K562 (cell line): ENCODE measurements around the gene TMC1. TPM values are rescaled to one million over a fixed set of nuclear protein-coding genes. Genes with fewer than 3 reads are reported as not detected.

Source experiments
- ATAC-seq: fragments of 200-7000 bp; cut with Tn5 transposase; 3 replicates; pipeline ENCODE4 v1.9.1; 2020; ENCODE audit warnings: moderate library complexity
- BruUV-seq: library from RNA; stranded (reverse); fragments of 400-500 nt; replicated peaks from 2 replicates; lab custom pipeline; 2021; lab: Mats Ljungman, UMichigan
- CTCF ChIA-PET: fragments of 300-600 bp; formaldehyde crosslinking; extraction: SDS; loops from one replicate; lab custom pipeline; 2021; ENCODE audit warnings: low intra/inter-chr PET ratio; lab: Yijun Ruan, JAX
- POLR2A ChIA-PET: fragments of 300-600, 350-650 bp; sonication (Branson Sonifier 250); formaldehyde crosslinking; extraction: SDS; loops from one replicate; lab custom pipeline; 2021; ENCODE audit warnings: antibody characterized with exemption, inconsistent platforms; lab: Yijun Ruan, JAX
- DNase-seq, 4 experiments: peaks; one replicate each; pipeline versions ENCODE4 v3.0.0 to v3.0.0-alpha.2; 2011 to 2018; ENCODE audit warnings: low spot score in 3 of 4, mixed read lengths in 3 of 4; ENCODE audit errors: extremely low read depth in 1 of 4
- FAIRE-seq: peaks from 2 replicates; lab custom pipeline; 2011; peaks lifted over from hg19 to GRCh38; lab: Jason Lieb, UNC
- H2AFZ ChIP-seq: 2 replicates; pipeline ENCODE4 v1.6.0; 2011; ENCODE audit warnings: low read depth, low read length, control low read depth, inconsistent platforms
- H3K27ac ChIP-seq: fragments of 200-600 bp; 3 replicates; pipeline ENCODE4 v1.8.0; 2011; ENCODE audit warnings: low read depth, mild to moderate bottlenecking, control low read depth, inconsistent platforms, low read length, moderate library complexity, mixed read lengths; ENCODE audit errors: extremely low read depth
- H3K27me3 ChIP-seq, 2 experiments: fragments of 300-600 bp in 1 of 2; 2 replicates in 1 of 2; 3 replicates in 1 of 2; pipeline versions ENCODE4 v1.6.0 to v1.8.0; 2011; ENCODE audit warnings: inconsistent platforms in 2 of 2, low read length in 2 of 2, mild to moderate bottlenecking in 1 of 2, mixed read lengths in 1 of 2, moderate library complexity in 1 of 2; ENCODE audit not compliant: control insufficient read depth in 2 of 2, insufficient read depth in 2 of 2
- H3K36me3 ChIP-seq: fragments of 300-600 bp; 3 replicates; pipeline ENCODE4 v1.8.0; 2011; ENCODE audit warnings: mild to moderate bottlenecking, low read length, inconsistent platforms; ENCODE audit not compliant: control insufficient read depth, insufficient read depth
- H3K4me1 ChIP-seq, 2 experiments: fragments of 200-600 bp in 1 of 2; replicated peaks in 1 of 2; 2 replicates in 1 of 2; 3 replicates in 1 of 2; pipeline versions ENCODE4 v1.5.1 to v1.8.0; 2011; ENCODE audit warnings: inconsistent platforms in 2 of 2, low read length in 2 of 2, mild to moderate bottlenecking in 1 of 2, mixed read lengths in 1 of 2, moderate library complexity in 1 of 2; ENCODE audit not compliant: control insufficient read depth in 2 of 2, insufficient read depth in 2 of 2
- H3K4me2 ChIP-seq: 2 replicates; pipeline ENCODE4 v1.6.1; 2011; ENCODE audit warnings: low read length, control low read depth, inconsistent platforms, mixed read lengths; ENCODE audit not compliant: insufficient read depth
- H3K4me3 ChIP-seq: fragments of 200-600 bp; sonication (generic), shearing (Covaris generic); 2 replicates; pipeline ENCODE4 v1.5.1; 2016; ENCODE audit warnings: control low read depth, inconsistent platforms
- H3K79me2 ChIP-seq: fragments of 200-600 bp; 3 replicates; pipeline ENCODE4 v1.8.0; 2011; ENCODE audit warnings: low read length, inconsistent platforms; ENCODE audit not compliant: control insufficient read depth, insufficient read depth
- H3K9ac ChIP-seq, 2 experiments: 2 replicates each; pipeline versions ENCODE4 v1.6.0 to v1.6.1; 2011; ENCODE audit warnings: low read depth in 2 of 2, low read length in 2 of 2, control low read depth in 1 of 2, inconsistent platforms in 1 of 2, mild to moderate bottlenecking in 1 of 2, mixed read lengths in 1 of 2; ENCODE audit not compliant: insufficient read depth in 1 of 2
- H3K9me1 ChIP-seq: one replicate; pipeline ENCODE4 v1.6.0; 2011; ENCODE audit warnings: inconsistent platforms, mild to moderate bottlenecking, low read length, moderate library complexity; ENCODE audit not compliant: control insufficient read depth, insufficient read depth
- H3K9me3 ChIP-seq: replicated peaks from 2 replicates; pipeline ENCODE4 v1.5.1; 2011; ENCODE audit warnings: low read depth, low read length, inconsistent platforms; ENCODE audit not compliant: control insufficient read depth, insufficient read depth
- H4K20me1 ChIP-seq: replicated peaks from 2 replicates; pipeline ENCODE4 v1.6.1; 2011; ENCODE audit warnings: low read length, inconsistent platforms, mixed read lengths; ENCODE audit not compliant: control insufficient read depth, insufficient read depth
- CEBPB ChIP-seq: fragments of 450-650 bp; IDR thresholded peaks from 2 replicates; pipeline ENCODE4 v1.6.1; 2016; ENCODE audit warnings: missing genetic modification characterization, missing compliant biosample characterization
- FOXJ2 ChIP-seq: fragments of 200-800 bp; sonication (Bioruptor generic); IDR thresholded peaks from 2 replicates; pipeline ENCODE4 v1.6.1; 2016; ENCODE audit warnings: missing genetic modification characterization, missing compliant biosample characterization
- GABPB2 ChIP-seq: fragments of 250-450 bp; sonication (Bioruptor Pico); conservative IDR thresholded peaks from 2 replicates; pipeline ENCODE4 v1.5.1; 2021; ENCODE audit warnings: mild to moderate bottlenecking
- MEIS2 ChIP-seq: fragments of 450-650 bp; IDR thresholded peaks from 2 replicates; pipeline ENCODE4 v1.6.1; 2014; ENCODE audit warnings: mild to moderate bottlenecking; ENCODE audit not compliant: partially characterized antibody
- RFX1 ChIP-seq: fragments of 450-650 bp; IDR thresholded peaks from 2 replicates; pipeline ENCODE4 v1.6.1; 2016; ENCODE audit warnings: mild to moderate bottlenecking, moderate library complexity
- SOX6 ChIP-seq: fragments of 450-650 bp; IDR thresholded peaks from 2 replicates; pipeline ENCODE4 v1.6.1; 2014; ENCODE audit warnings: mild to moderate bottlenecking
- ZKSCAN8 ChIP-seq: fragments of 200-800 bp; sonication (Bioruptor generic); IDR thresholded peaks from 2 replicates; pipeline ENCODE4 v1.6.1; 2016; ENCODE audit warnings: missing genetic modification characterization, missing compliant biosample characterization
- ZNF707 ChIP-seq: fragments of 250-450 bp; sonication (Bioruptor Pico); conservative IDR thresholded peaks from 2 replicates; pipeline ENCODE4 v1.8.0; 2022; ENCODE audit warnings: inconsistent platforms, mild to moderate bottlenecking, moderate library complexity
- WGBS: fragments of 100-300 bp; shearing (Covaris generic); methylation state at CpG from one replicate; pipeline ENCODE4 v1.1.6; 2016; ENCODE audit warnings: low coverage, mixed read lengths; ENCODE audit not compliant: insufficient coverage; ENCODE audit errors: missing lambda C conversion rate; 5-methylcytosine and 5-hydroxymethylcytosine counted together
- in situ Hi-C: fragments of 300-500 bp; cut with MboI; formaldehyde crosslinking; loops from 4 replicates; pipeline ENCODE4 v1.15.0; 2018; ENCODE audit warnings: inconsistent platforms, mixed read lengths
- intact Hi-C: fragments of 100-400 bp; cut with micrococcal nuclease; formaldehyde crosslinking; loops from 2 replicates; pipeline ENCODE4 v1.14.2; 2022
- polyA plus RNA-seq, 8 experiments: library from polyadenylated mRNA; depleted of rRNA in 4 of 8; stranded (reverse) in 5 of 8; unstranded in 3 of 8; fragments of >200 nt; fragmentation: Nextera tagmentation in 2 of 8; fragmentation: Illumina TruSeq in 1 of 8; extraction: Ambion mirVana in 2 of 8; extraction: Trizol in 1 of 8; gene quantifications; 2 replicates each; pipeline versions ENCODE4 v1.2.1 to v1.2.3, GENCODE V29; 2011 to 2014; ENCODE audit warnings: inconsistent platforms in 1 of 8, missing spikeins in 1 of 8
- total RNA-seq, 7 experiments: library from RNA; depleted of rRNA in 6 of 7; stranded (reverse); fragments of >200 nt in 6 of 7; fragmentation: Illumina TruSeq in 2 of 7; extraction: Trizol in 2 of 7; gene quantifications; 2 replicates each; pipeline versions ENCODE4 v1.2.1 to v1.2.3, GENCODE V29; 2011 to 2021; ENCODE audit warnings: low replicate concordance in 1 of 7
- TF ChIP-seq, protein P1 (sequence below): fragments of 250-450 bp; sonication (Bioruptor Pico); IDR thresholded peaks from 2 replicates; pipeline ENCODE4 v1.6.1; 2021; ENCODE audit warnings: mild to moderate bottlenecking
- TF ChIP-seq, protein P2 (sequence below): fragments of 450-650 bp; formaldehyde crosslinking; IDR thresholded peaks from 2 replicates; pipeline ENCODE4 v1.4.0; 2022; ENCODE audit warnings: mild to moderate bottlenecking, moderate library complexity
- TF ChIP-seq, protein P3 (sequence below): fragments of 250-450 bp; sonication (Bioruptor Pico); IDR thresholded peaks from 2 replicates; pipeline ENCODE4 v1.8.0; 2022; ENCODE audit warnings: inconsistent platforms

Gene TMC1
- total and polyA plus RNA-seq, 9 of the 15 experiments (the other 6 are each of a cell fraction or from before 2014, with no cell fraction given): 0.10 to 0.15 TPM; not detected in 7

DNA sequence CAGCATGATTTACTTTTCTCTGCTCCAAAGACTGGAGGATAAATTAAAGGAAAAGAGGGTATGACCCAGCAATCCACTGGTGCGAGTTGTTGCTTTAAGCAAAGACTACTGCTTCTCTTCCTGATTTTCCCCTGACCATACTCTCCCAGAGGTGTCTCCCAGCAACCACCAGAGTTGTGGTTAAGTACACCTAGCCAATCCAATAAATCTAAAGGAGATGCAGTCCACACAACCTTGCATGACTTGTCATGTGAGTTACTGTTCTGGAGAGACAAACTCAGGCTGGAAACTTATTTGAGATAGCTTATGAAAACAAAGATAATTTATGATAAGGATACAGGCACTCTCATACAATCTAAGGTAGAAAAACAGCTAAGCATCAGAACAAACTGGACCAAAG lies 11.9 kb downstream of the TMC1 start:
- H3K4me1 ChIP-seq: no peaks in the 10 kb centered on the region
- no peak overlapping the region for H3K27ac ChIP-seq
- no peaks in the 10 kb centered on the region for H3K36me3 ChIP-seq
- BruUV-seq: no TSS peak
- ChIA-PET POLR2A (interaction anchor here (0.7 kb wide), 1 partner anchor 11 kb away, joined by 3 read pairs; no protein-coding TSS in a partner anchor), CTCF (no interaction called here)
- no peaks in the 10 kb centered on the region for H3K9me1 ChIP-seq
- intact Hi-C loops (no loop called here), in situ Hi-C loops (no loop called here)
- FAIRE-seq: no peak
- no peak for DNase-seq
- ATAC-seq: no peak
- H3K27me3 ChIP-seq: no peaks in the 10 kb centered on the region
- H3K79me2 ChIP-seq: no peaks in the 10 kb centered on the region
- H3K4me3 ChIP-seq: no peak overlapping the region
- H2AFZ ChIP-seq: no peak overlapping the region
- TF ChIP-seq FOXJ2 (tag) (0 out of 2 replicates have a peak, but pooled peaks have one; percentile 36), SOX6 (no peak), MEIS2 (peak; percentile 34), RFX1 (peak; percentile 34), CEBPB (tag) (no peak)
- TF ChIP-seq, protein P1, sequence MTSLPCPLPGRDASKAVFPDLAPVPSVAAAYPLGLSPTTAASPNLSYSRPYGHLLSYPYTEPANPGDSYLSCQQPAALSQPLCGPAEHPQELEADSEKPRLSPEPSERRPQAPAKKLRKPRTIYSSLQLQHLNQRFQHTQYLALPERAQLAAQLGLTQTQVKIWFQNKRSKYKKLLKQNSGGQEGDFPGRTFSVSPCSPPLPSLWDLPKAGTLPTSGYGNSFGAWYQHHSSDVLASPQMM: no peak
- no peaks in the 10 kb centered on the region for H4K20me1 ChIP-seq
- no peak overlapping the region for H3K9ac ChIP-seq
- no peak overlapping the region for H3K4me2 ChIP-seq
- 11% methylated on average over 1 of the region's 1 CpG for WGBS
- no peaks in the 10 kb centered on the region for H3K9me3 ChIP-seq

DNA sequence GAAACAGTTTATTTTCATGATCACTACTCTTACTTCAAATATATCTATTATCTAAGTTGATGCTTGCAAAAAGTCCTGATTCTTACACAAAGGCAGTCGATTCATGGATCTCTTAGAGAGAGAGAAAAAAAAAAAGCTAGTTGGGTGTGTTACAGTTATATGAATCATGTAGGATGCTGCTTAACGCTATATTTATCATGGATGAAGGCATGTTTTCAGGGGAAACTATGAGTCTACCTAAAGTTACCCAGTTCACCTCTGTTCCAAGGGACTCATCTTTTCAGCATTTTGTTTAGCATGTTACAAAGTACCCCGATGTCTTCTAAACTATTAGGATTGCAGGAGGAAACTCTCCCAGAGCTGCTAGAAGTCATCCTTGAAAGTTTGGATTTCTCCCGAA lies 13.5 kb downstream of the TMC1 start:
- BruUV-seq: no TSS peak
- Histone ChIP-seq H2AFZ (no peak overlapping the region), H3K27me3 (no peaks in the 10 kb centered on the region), H3K36me3 (no peaks in the 10 kb centered on the region), H3K9me3 (no peaks in the 10 kb centered on the region), H3K4me3 (no peak overlapping the region), H3K9ac (no peak overlapping the region), H3K4me1 (peaks cover 0 to 5% of the 10 kb centered on the region in 2 experiments; a peak in 2 of 5 replicates), H3K9me1 (no peaks in the 10 kb centered on the region), H3K4me2 (no peak overlapping the region), H3K27ac (no peak overlapping the region), H3K79me2 (no peaks in the 10 kb centered on the region), H4K20me1 (no peaks in the 10 kb centered on the region)
- 18% methylated on average over 4 of the region's 4 CpGs for WGBS
- TF ChIP-seq, protein P2, sequence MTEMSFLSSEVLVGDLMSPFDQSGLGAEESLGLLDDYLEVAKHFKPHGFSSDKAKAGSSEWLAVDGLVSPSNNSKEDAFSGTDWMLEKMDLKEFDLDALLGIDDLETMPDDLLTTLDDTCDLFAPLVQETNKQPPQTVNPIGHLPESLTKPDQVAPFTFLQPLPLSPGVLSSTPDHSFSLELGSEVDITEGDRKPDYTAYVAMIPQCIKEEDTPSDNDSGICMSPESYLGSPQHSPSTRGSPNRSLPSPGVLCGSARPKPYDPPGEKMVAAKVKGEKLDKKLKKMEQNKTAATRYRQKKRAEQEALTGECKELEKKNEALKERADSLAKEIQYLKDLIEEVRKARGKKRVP (CRISPR knock-in tag): no peak
- TF ChIP-seq ZNF707 (CRISPR knock-in tag): no peak
- TF ChIP-seq ZKSCAN8: no peak
- TF ChIP-seq, protein P3, sequence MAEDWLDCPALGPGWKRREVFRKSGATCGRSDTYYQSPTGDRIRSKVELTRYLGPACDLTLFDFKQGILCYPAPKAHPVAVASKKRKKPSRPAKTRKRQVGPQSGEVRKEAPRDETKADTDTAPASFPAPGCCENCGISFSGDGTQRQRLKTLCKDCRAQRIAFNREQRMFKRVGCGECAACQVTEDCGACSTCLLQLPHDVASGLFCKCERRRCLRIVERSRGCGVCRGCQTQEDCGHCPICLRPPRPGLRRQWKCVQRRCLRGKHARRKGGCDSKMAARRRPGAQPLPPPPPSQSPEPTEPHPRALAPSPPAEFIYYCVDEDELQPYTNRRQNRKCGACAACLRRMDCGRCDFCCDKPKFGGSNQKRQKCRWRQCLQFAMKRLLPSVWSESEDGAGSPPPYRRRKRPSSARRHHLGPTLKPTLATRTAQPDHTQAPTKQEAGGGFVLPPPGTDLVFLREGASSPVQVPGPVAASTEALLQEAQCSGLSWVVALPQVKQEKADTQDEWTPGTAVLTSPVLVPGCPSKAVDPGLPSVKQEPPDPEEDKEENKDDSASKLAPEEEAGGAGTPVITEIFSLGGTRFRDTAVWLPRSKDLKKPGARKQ: no peak
- no peak for TF ChIP-seq GABPB2 (CRISPR knock-in tag)
- DNase-seq: no peak
- intact Hi-C loops (no loop called here), in situ Hi-C loops (no loop called here)
- CTCF ChIA-PET: interaction anchor here (0.7 kb wide), 1 partner anchor 774 kb away, joined by 3 read pairs; no protein-coding TSS in a partner anchor
- POLR2A ChIA-PET: interaction anchor here (0.6 kb wide), 1 partner anchor 21 kb away, joined by 3 read pairs; no protein-coding TSS in a partner anchor
- no peak for FAIRE-seq
- ATAC-seq: no peak
